SH-SY5Y (cell line): ENCODE data around the gene SERINC4.

Experiments used
- GATA2 ChIP-seq: IDR thresholded peaks from 2 replicates; pipeline ENCODE4 v1.6.1; 2011; ENCODE audit warnings: mild to moderate bottlenecking, low read depth, low read length
- GATA3 ChIP-seq: IDR thresholded peaks from 2 replicates; pipeline ENCODE4 v1.6.1; 2011; ENCODE audit warnings: low read depth, mild to moderate bottlenecking, low read length, moderate library complexity

DNA sequence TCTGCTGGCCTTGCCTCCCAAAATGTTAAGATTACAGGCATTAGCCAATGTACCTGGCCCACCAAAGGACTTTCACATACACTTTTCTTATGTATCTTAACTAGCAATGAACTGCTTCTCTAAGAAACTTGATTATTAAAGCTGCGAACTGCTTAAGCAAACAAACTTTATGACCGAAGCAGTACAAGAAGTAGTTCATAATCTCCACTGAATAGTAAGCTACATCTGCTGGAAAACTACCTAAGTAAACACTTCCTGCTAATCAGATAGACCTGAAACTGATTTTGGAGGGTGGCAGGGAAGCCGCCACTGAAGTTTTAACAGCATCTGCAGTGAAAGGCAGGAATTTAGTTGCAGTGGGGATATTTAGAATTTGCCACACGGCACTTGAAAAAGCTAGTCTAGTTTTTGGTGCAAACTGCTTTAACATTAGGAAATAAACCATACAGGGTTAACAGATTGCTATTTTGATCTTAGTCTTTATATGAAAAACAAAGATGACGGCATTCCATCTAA lies 8.5 kb upstream of the SERINC4 start:
- no peak for TF ChIP-seq GATA3
- no peak for TF ChIP-seq GATA2
